Right lobe of liver (tissue), 4 donors: Measurements from ENCODE around the gene QRSL1.

Experiments
- CTCF ChIP-seq, 4 donors: fragments of 200-600 bp in 3 of 4; fragments of 450-650 bp in 1 of 4; IDR thresholded peaks; one replicate each; pipeline versions ENCODE4 v1.5.1 to v1.8.0; 2016 to 2022; ENCODE audit warnings: antibody characterized with exemption in 4 of 4, mild to moderate bottlenecking in 2 of 4
- POLR2A ChIP-seq: fragments of 450-650 bp; IDR thresholded peaks from one replicate; pipeline ENCODE4 v1.6.1; 2017; ENCODE audit warnings: antibody characterized with exemption, mild to moderate bottlenecking
- donor health status: DM: no; HTN: no; CAD: no.
- donor health status: DM: no; HTN: no; CAD: no.
- donor health status: DM: no; HTN: yes; CAD: no.

- TF ChIP-seq CTCF (IDR thresholded peaks at IDR 0.05): no peak
- TF ChIP-seq POLR2A: peak; percentile 74
These were observed at the start of gene QRSL1, which contains the start of gene RTN4IP1 for GRCh38 chr6:106629103-106629858.
